Neuronal stem cell (in vitro differentiated cells): ENCODE data around the gene ACSM6.

Source experiments
- DNase-seq: peaks from one replicate; pipeline ENCODE4 v3.0.0-alpha.2; 2013; ENCODE audit warnings: low spot score
- H2AFZ ChIP-seq: one replicate; pipeline ENCODE4 v1.6.1; 2013; ENCODE audit warnings: mild to moderate bottlenecking, low read length, inconsistent platforms
- H2AK5ac ChIP-seq: 2 replicates; pipeline ENCODE4 v1.6.1; 2013; ENCODE audit warnings: low read depth, mild to moderate bottlenecking, inconsistent platforms, low read length, moderate library complexity, mixed read lengths
- H2BK120ac ChIP-seq: 2 replicates; pipeline ENCODE4 v1.6.1; 2013; ENCODE audit warnings: low read depth, mild to moderate bottlenecking, inconsistent platforms, low read length, moderate library complexity, mixed read lengths
- H2BK12ac ChIP-seq: one replicate; pipeline ENCODE4 v1.6.1; 2013; ENCODE audit warnings: low read length, inconsistent platforms
- H2BK15ac ChIP-seq: 2 replicates; pipeline ENCODE4 v1.6.1; 2013; ENCODE audit warnings: mild to moderate bottlenecking, low read length, inconsistent platforms, mixed read lengths
- H2BK5ac ChIP-seq: one replicate; pipeline ENCODE4 v1.6.1; 2013; ENCODE audit warnings: inconsistent platforms, mild to moderate bottlenecking, low read length, moderate library complexity
- H3K14ac ChIP-seq: one replicate; pipeline ENCODE4 v1.6.1; 2013; ENCODE audit warnings: low read length, inconsistent platforms
- H3K18ac ChIP-seq: 2 replicates; pipeline ENCODE4 v1.6.1; 2013; ENCODE audit warnings: low read length, inconsistent platforms
- H3K23ac ChIP-seq: 2 replicates; pipeline ENCODE4 v1.6.1; 2013; ENCODE audit warnings: low read depth, mild to moderate bottlenecking, mixed read lengths, low read length, inconsistent platforms; ENCODE audit not compliant: poor library complexity
- H3K27ac ChIP-seq: replicated peaks from 3 replicates; pipeline ENCODE4 v1.5.1; 2013; ENCODE audit warnings: low read length, inconsistent platforms
- H3K27me3 ChIP-seq, 3 experiments: 2 replicates each; pipeline ENCODE4 v1.6.1; 2013; ENCODE audit warnings: low read length in 3 of 3, mild to moderate bottlenecking in 2 of 3, inconsistent platforms in 1 of 3, low read depth in 1 of 3, mixed read lengths in 1 of 3, moderate library complexity in 1 of 3; ENCODE audit not compliant: control insufficient read depth in 3 of 3, insufficient read depth in 3 of 3
- H3K36me3 ChIP-seq, 2 donors: replicated peaks in 1 of 2; 2 replicates each; pipeline ENCODE4 v1.6.1; 2013; ENCODE audit warnings: low read length in 2 of 2; ENCODE audit not compliant: control insufficient read depth in 2 of 2, insufficient read depth in 2 of 2
- H3K4ac ChIP-seq: 2 replicates; pipeline ENCODE4 v1.6.1; 2013; ENCODE audit warnings: inconsistent platforms, mild to moderate bottlenecking, low read length, moderate library complexity
- H3K4me1 ChIP-seq, 2 donors: 1 replicate in 1 of 2; 2 replicates in 1 of 2; pipeline ENCODE4 v1.6.1; 2013; ENCODE audit warnings: low read length in 2 of 2, low read depth in 1 of 2; ENCODE audit not compliant: control insufficient read depth in 2 of 2, insufficient read depth in 1 of 2
- H3K4me2 ChIP-seq: one replicate; pipeline ENCODE4 v1.6.1; 2013; ENCODE audit warnings: mild to moderate bottlenecking, low read length, inconsistent platforms; ENCODE audit not compliant: insufficient read depth, poor library complexity, severe bottlenecking
- H3K4me3 ChIP-seq, 2 donors: 2 replicates each; pipeline ENCODE4 v1.5.1; 2013; ENCODE audit warnings: low read length in 2 of 2, mild to moderate bottlenecking in 2 of 2, inconsistent platforms in 1 of 2, moderate library complexity in 1 of 2
- H3K79me1 ChIP-seq: one replicate; pipeline ENCODE4 v1.6.1; 2013; ENCODE audit warnings: low read depth, mild to moderate bottlenecking, inconsistent platforms, low read length, moderate library complexity
- H3K9ac ChIP-seq: one replicate; pipeline ENCODE4 v1.6.1; 2013; ENCODE audit warnings: mild to moderate bottlenecking, low read depth, low read length, inconsistent platforms; ENCODE audit not compliant: poor library complexity
- H3K9me3 ChIP-seq, 2 donors: replicated peaks in 1 of 2; 2 replicates each; pipeline versions ENCODE3 to v1.6.1; 2013; ENCODE audit warnings: low read length in 2 of 2, mild to moderate bottlenecking in 2 of 2, inconsistent platforms in 1 of 2, low read depth in 1 of 2, mixed read lengths in 1 of 2, moderate library complexity in 1 of 2; ENCODE audit not compliant: control insufficient read depth in 2 of 2, insufficient read depth in 1 of 2
- H4K8ac ChIP-seq: one replicate; pipeline ENCODE4 v1.6.1; 2013; ENCODE audit warnings: low read depth, mild to moderate bottlenecking, inconsistent platforms, low read length, moderate library complexity
- H4K91ac ChIP-seq: one replicate; pipeline ENCODE4 v1.6.1; 2013; ENCODE audit warnings: low read length, low read depth, mild to moderate bottlenecking, inconsistent platforms; ENCODE audit not compliant: poor library complexity
- WGBS, 2 donors: extraction: QIAGEN DNeasy Blood & Tissue Kit; methylation state at CpG; one replicate each; pipeline ENCODE4 v1.1.7; 2013; ENCODE audit warnings: missing lambda C conversion rate in 2 of 2, mixed read lengths in 1 of 2; ENCODE audit not compliant: insufficient read length in 2 of 2, insufficient replicate concordance in 1 of 2; ENCODE audit errors: extremely low coverage in 2 of 2; 5-methylcytosine and 5-hydroxymethylcytosine counted together

Gene ACSM6

DNA sequence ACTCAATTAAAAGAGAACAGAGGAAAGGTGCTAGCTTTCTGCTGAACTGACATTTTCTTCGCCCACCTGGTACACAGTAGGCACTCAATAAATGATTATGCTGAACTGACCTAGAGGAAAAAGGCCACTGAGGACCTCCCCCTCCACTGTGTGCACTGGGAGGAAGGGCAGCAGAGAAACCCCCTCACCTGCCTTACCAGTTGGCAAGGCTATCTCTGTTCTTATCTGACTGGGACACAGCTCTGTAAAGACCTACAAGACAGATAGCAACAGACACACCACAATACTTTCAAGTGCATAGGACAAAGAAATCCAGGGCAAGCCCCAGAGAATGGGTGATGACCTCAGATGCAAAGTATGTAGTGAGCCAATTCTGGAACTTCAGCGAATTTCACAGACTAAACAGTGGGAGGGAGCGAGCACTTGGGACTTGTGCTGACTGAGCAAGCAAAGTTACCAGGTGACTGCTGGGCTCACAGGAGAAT, 66.4 kb downstream of the ACSM6 start:
- no peak for DNase-seq
- Histone ChIP-seq H3K14ac (no peak overlapping the region), H3K18ac (no peak overlapping the region)

GRCh38 chr10:95260909-95261552, 67.0 kb downstream of the ACSM6 start:
- Histone ChIP-seq H3K4me1 (peaks cover 5 to 14% of the 10 kb centered on the region in 2 donors), H2AFZ (peak overlapping the region; percentile 62), H2BK5ac (no peak overlapping the region), H3K9me3 (no peaks in the 10 kb centered on the region), H3K4me2 (no peak overlapping the region), H3K27me3 (peaks cover 0 to 4% (median 0%) of the 10 kb centered on the region in 3 experiments), H3K36me3 (no peaks in the 10 kb centered on the region), H2AK5ac (no peak overlapping the region), H2BK12ac (no peak overlapping the region), H3K79me1 (no peaks in the 10 kb centered on the region), H4K91ac (no peak overlapping the region), H2BK120ac (no peak overlapping the region), H3K18ac (no peak overlapping the region), H3K14ac (no peak overlapping the region), H3K27ac (no peak overlapping the region), H4K8ac (no peak overlapping the region), H3K23ac (no peak overlapping the region), H2BK15ac (no peak overlapping the region), H3K4ac (no peak overlapping the region), H3K4me3 (no peak overlapping the region), H3K9ac (no peak overlapping the region)
- no peak for DNase-seq
- WGBS, 2 donors, result no CpG with 5 or more reads among the region's 4 CpGs

More for the DNA sequence above, 66.4 kb downstream of the ACSM6 start:
- Histone ChIP-seq H3K23ac (no peak overlapping the region), H3K4me3 (no peak overlapping the region), H3K4ac (no peak overlapping the region), H3K36me3 (no peaks in the 10 kb centered on the region), H2AK5ac (no peak overlapping the region), H3K4me2 (no peak overlapping the region), H3K9me3 (no peaks in the 10 kb centered on the region), H2AFZ (peak overlapping the region; percentile 62), H2BK12ac (no peak overlapping the region), H3K9ac (no peak overlapping the region), H3K27ac (no peak overlapping the region), H2BK120ac (no peak overlapping the region), H3K27me3 (peaks cover 0 to 4% (median 0%) of the 10 kb centered on the region in 3 experiments), H4K8ac (no peak overlapping the region), H2BK15ac (no peak overlapping the region), H4K91ac (no peak overlapping the region), H3K4me1 (peaks cover 5 to 14% of the 10 kb centered on the region in 2 donors), H2BK5ac (no peak overlapping the region), H3K79me1 (no peaks in the 10 kb centered on the region)
- WGBS, 2 donors, result no CpG with 5 or more reads among the region's 3 CpGs

DNA sequence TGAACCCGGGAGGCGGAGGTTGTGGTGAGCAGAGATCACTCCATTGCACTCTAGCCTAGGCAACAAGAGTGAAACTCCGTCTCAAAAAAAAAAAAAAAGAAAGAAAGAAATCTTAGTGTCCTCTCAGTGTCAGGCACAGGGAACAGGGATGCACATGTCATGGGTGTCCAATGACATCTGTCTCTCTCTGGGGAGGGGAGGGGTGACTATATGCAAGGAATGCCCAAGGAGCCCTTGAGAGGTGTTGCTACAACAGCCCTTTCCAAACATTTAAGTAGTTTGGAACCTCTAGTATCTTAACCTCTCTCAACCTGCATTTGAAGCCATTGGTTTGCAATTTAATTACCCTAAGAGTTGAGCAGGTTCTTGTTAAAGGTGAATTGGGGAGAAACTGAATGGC, 67.9 kb downstream of the ACSM6 start:
- Histone ChIP-seq H3K27me3 (peaks cover 0 to 4% (median 0%) of the 10 kb centered on the region in 3 experiments), H3K23ac (no peak overlapping the region), H3K27ac (no peak overlapping the region), H3K18ac (no peak overlapping the region), H3K4me1 (peaks cover 9 to 14% of the 10 kb centered on the region in 2 donors), H4K91ac (no peak overlapping the region), H2AK5ac (no peak overlapping the region), H2AFZ (no peak overlapping the region), H3K4me2 (no peak overlapping the region), H3K14ac (no peak overlapping the region), H2BK15ac (no peak overlapping the region), H4K8ac (no peak overlapping the region), H3K36me3 (no peaks in the 10 kb centered on the region), H2BK120ac (no peak overlapping the region), H2BK5ac (no peak overlapping the region), H3K4me3 (no peak overlapping the region), H3K9me3 (no peaks in the 10 kb centered on the region), H3K4ac (no peak overlapping the region), H3K79me1 (no peaks in the 10 kb centered on the region), H3K9ac (no peak overlapping the region), H2BK12ac (no peak overlapping the region)
- no peak for DNase-seq
- WGBS, 2 donors, result no CpG with 5 or more reads among the region's 3 CpGs

DNA sequence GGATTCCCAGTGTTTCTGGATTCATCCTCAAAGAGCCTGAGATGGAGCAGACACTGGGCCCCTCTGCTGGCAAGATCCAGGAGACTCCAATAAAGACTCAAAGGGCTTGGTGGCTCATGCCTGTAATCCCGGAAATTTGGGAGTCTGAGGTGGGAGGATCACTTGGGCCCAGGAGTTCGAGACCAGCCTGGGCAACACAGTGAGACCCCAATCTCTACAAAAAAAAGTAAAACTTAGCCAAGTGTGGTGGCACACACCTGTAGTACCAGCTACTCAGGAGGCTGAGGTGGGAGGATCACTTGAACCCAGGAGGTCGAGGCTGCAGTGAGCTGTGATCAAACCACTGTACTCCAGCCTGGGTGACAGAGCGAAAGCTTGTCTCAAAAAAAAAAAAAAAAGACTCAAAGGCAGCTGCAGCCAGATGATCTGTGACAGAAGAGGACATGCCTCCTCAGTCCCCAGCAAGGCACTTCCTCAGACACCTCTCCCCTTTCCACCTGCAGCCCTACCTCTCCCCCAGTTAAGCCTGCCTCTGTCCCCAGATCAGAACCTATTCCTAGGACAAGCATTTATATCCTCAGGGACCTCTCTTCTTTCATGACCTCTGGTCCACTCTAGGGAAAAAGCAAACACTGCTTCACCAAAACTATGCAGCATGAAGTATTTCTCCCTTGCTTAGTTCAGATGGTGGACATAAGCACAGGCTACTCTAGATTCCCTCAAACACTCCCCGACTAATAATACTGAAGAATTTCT, 68.9 kb downstream of the ACSM6 start:
- DNase-seq, result no peak
- no peak overlapping the region for H3K4ac ChIP-seq
- no peak overlapping the region for H3K9ac ChIP-seq
- H2AFZ ChIP-seq, result no peak overlapping the region
- H2AK5ac ChIP-seq, result no peak overlapping the region
- no peak overlapping the region for H3K18ac ChIP-seq
- H3K36me3 ChIP-seq, result no peaks in the 10 kb centered on the region
- H3K4me3 ChIP-seq, result no peak overlapping the region
- no peak overlapping the region for H2BK5ac ChIP-seq
- peaks cover 0 to 4% (median 0%) of the 10 kb centered on the region in 3 experiments for H3K27me3 ChIP-seq
- no peak overlapping the region for H2BK12ac ChIP-seq
- no peak overlapping the region for H4K8ac ChIP-seq
- no peaks in the 10 kb centered on the region for H3K9me3 ChIP-seq
- no peak overlapping the region for H3K27ac ChIP-seq
- H3K4me2 ChIP-seq, result no peak overlapping the region
- peaks cover 9 to 14% of the 10 kb centered on the region in 2 donors for H3K4me1 ChIP-seq
- H3K23ac ChIP-seq, result no peak overlapping the region
- H3K14ac ChIP-seq, result no peak overlapping the region
- no peak overlapping the region for H2BK15ac ChIP-seq
- H4K91ac ChIP-seq, result no peak overlapping the region
- H3K79me1 ChIP-seq, result no peaks in the 10 kb centered on the region
- WGBS, 2 donors, result no CpG with 5 or more reads among the region's 5 CpGs
- no peak overlapping the region for H2BK120ac ChIP-seq
